ENCODE measurements around the gene CSNK1D. TPM values are rescaled to one million over a fixed set of nuclear protein-coding genes. Genes with fewer than 3 reads are reported as not detected.

Gene CSNK1D
- total RNA-seq, 3 donors from 2014 or later = 177 to 221 (median 189) TPM

- TF ChIP-seq CTCF (IDR thresholded peaks at IDR 0.05) = no peak
- no peaks in the 10 kb centered on the region for H3K36me3 ChIP-seq (ENCODE audit: low read depth)
- DNase-seq (no peak), ATAC-seq (no peak)
- intact Hi-C loops (cut with DNase I, micrococcal nuclease) = no loop called here
- H3K4me3 ChIP-seq = no peak overlapping the region
- peaks cover 3% of the 10 kb centered on the region for H3K4me1 ChIP-seq (ENCODE audit: low read depth)
- no peaks in the 10 kb centered on the region for H3K9me3 ChIP-seq
Measured at GRCh38 chr17:82222816-82223215, 50.7 kb downstream of the CSNK1D start.

- intact Hi-C loops (cut with DNase I, micrococcal nuclease) = no loop called here
- ATAC-seq = no peak
Measured at GRCh38 chr17:82221341-82221902, 52.1 kb downstream of the CSNK1D start.

GRCh38 chr17:82219753-82220709 lies 53.5 kb downstream of the CSNK1D start:
- no peaks in the 10 kb centered on the region for H3K9me3 ChIP-seq
- no peak for ATAC-seq

More at GRCh38 chr17:82221341-82221902, 52.1 kb downstream of the CSNK1D start:
- Histone ChIP-seq H3K36me3 (ENCODE audit: low read depth) (no peaks in the 10 kb centered on the region), H3K9me3 (no peaks in the 10 kb centered on the region), H3K4me1 (ENCODE audit: low read depth) (peaks cover 14% of the 10 kb centered on the region), H3K4me3 (no peak overlapping the region)
- no peak for DNase-seq
- TF ChIP-seq CTCF (IDR thresholded peaks at IDR 0.05) = no peak

GRCh38 chr17:82219083-82219482 lies 54.4 kb downstream of the CSNK1D start:
- peaks cover 23% of the 10 kb centered on the region for H3K4me1 ChIP-seq (ENCODE audit: low read depth)
- TF ChIP-seq CTCF (IDR thresholded peaks at IDR 0.05) = no peak
- no peak for ATAC-seq
- H3K9me3 ChIP-seq = no peaks in the 10 kb centered on the region
- peak in 1 of 3 donors; percentile 55 for DNase-seq
- intact Hi-C loops (cut with DNase I, micrococcal nuclease) = no loop called here
- H3K36me3 ChIP-seq (ENCODE audit: low read depth) = no peaks in the 10 kb centered on the region
- H3K4me3 ChIP-seq = no peak overlapping the region

More at GRCh38 chr17:82219753-82220709, 53.5 kb downstream of the CSNK1D start:
- TF ChIP-seq CTCF (IDR thresholded peaks at IDR 0.05) = no peak
- DNase-seq = no peak
- Histone ChIP-seq H3K4me1 (ENCODE audit: low read depth) (peaks cover 23% of the 10 kb centered on the region), H3K36me3 (ENCODE audit: low read depth) (no peaks in the 10 kb centered on the region), H3K4me3 (no peak overlapping the region)
- intact Hi-C loops (cut with DNase I, micrococcal nuclease) = no loop called here

- no peaks in the 10 kb centered on the region for H3K9me3 ChIP-seq
- intact Hi-C loops (cut with DNase I, micrococcal nuclease) = no loop called here
- ATAC-seq = no peak
- peaks cover 24% of the 10 kb centered on the region for H3K4me1 ChIP-seq (ENCODE audit: low read depth)
- no peak overlapping the region for H3K4me3 ChIP-seq
- no peak for TF ChIP-seq CTCF (IDR thresholded peaks at IDR 0.05)
- DNase-seq = peak in 1 of 3 donors; percentile 57
- no peaks in the 10 kb centered on the region for H3K36me3 ChIP-seq (ENCODE audit: low read depth)
Measured at GRCh38 chr17:82218349-82219075, 55.0 kb downstream of the CSNK1D start.

Measured in mucosa of descending colon (tissue), 3 donors.